GM12878 (cell line): ENCODE measurements around the gene P2RX1. TPM values are rescaled to one million over a fixed set of nuclear protein-coding genes. Genes with fewer than 3 reads are reported as not detected.

Source experiments
- ATAC-seq: fragments of 200-7000 bp; cut with Tn5 transposase; 3 replicates; pipeline ENCODE4 v1.9.1; 2020; ENCODE audit warnings: mild to moderate bottlenecking, moderate library complexity
- BruUV-seq: library from RNA; stranded (reverse); fragments of 400-500 nt; replicated peaks from 2 replicates; lab custom pipeline; 2021; lab: Mats Ljungman, UMichigan
- CTCF ChIA-PET: fragments of 300-600 bp; sonication (Branson Sonifier 250); formaldehyde crosslinking; extraction: SDS; loops from one replicate; lab custom pipeline; 2021; ENCODE audit warnings: inconsistent platforms; lab: Yijun Ruan, JAX
- POLR2A ChIA-PET: fragments of 350-600 bp; formaldehyde crosslinking; extraction: SDS; loops from one replicate; lab custom pipeline; 2021; ENCODE audit warnings: inconsistent platforms; lab: Charles Lee
- RAD21 ChIA-PET: fragments of 300-600 bp; sonication (Branson Sonifier 250); formaldehyde crosslinking; loops from one replicate; lab custom pipeline; 2023; ENCODE audit warnings: antibody characterized with exemption; ENCODE audit not compliant: unreplicated experiment; lab: Charles Lee
- SMC1A ChIA-PET: fragments of 300-600 bp; sonication (Branson Sonifier 250); formaldehyde crosslinking; loops from one replicate; lab custom pipeline; 2023; ENCODE audit not compliant: unreplicated experiment, uncharacterized antibody; lab: Charles Lee
- DNase-seq: peaks from one replicate; pipeline ENCODE4 v3.0.0-alpha.2; 2011; ENCODE audit warnings: low read depth, low spot score
- FAIRE-seq: peaks from 3 replicates; lab custom pipeline; 2011; peaks lifted over from hg19 to GRCh38; lab: Jason Lieb, UNC
- H2AFZ ChIP-seq: 2 replicates; pipeline ENCODE4 v1.6.0; 2011; ENCODE audit warnings: low read depth, low read length, control low read depth; ENCODE audit not compliant: control insufficient read depth
- H3K27ac ChIP-seq: 2 replicates; pipeline ENCODE4 v1.5.1; 2011; ENCODE audit warnings: control low read depth; ENCODE audit not compliant: control insufficient read depth, insufficient read depth
- H3K27me3 ChIP-seq, 2 experiments: replicated peaks in 1 of 2; 2 replicates each; pipeline versions ENCODE4 v1.6.0 to v1.6.1; 2011; ENCODE audit warnings: low read length in 1 of 2; ENCODE audit not compliant: control insufficient read depth in 2 of 2, insufficient read depth in 2 of 2
- H3K36me3 ChIP-seq, 2 experiments: 2 replicates each; pipeline ENCODE4 v1.5.1; 2011; ENCODE audit warnings: low read length in 1 of 2; ENCODE audit not compliant: control insufficient read depth in 2 of 2, insufficient read depth in 2 of 2
- H3K4me1 ChIP-seq: 2 replicates; pipeline ENCODE4 v1.6.1; 2011; ENCODE audit warnings: mild to moderate bottlenecking, low read length, moderate library complexity, mixed read lengths; ENCODE audit not compliant: control insufficient read depth, insufficient read depth
- H3K4me2 ChIP-seq: 2 replicates; pipeline ENCODE4 v1.6.0; 2011; ENCODE audit warnings: control low read depth; ENCODE audit not compliant: control insufficient read depth, insufficient read depth
- H3K4me3 ChIP-seq: fragments of 200-600 bp; sonication (generic); 2 replicates; pipeline ENCODE4 v1.5.1; 2016
- H3K79me2 ChIP-seq: 2 replicates; pipeline ENCODE4 v1.6.0; 2011; ENCODE audit warnings: low read length; ENCODE audit not compliant: control insufficient read depth, insufficient read depth
- H3K9ac ChIP-seq: 2 replicates; pipeline ENCODE4 v1.8.0; 2011; ENCODE audit warnings: low read length, control low read depth, mixed read lengths; ENCODE audit not compliant: control insufficient read depth, insufficient read depth
- H3K9me3 ChIP-seq: replicated peaks from 3 replicates; pipeline ENCODE4 v1.5.1; 2011; ENCODE audit warnings: mild to moderate bottlenecking, low read length; ENCODE audit not compliant: control insufficient read depth, insufficient read depth
- H4K20me1 ChIP-seq: 2 replicates; pipeline ENCODE4 v1.6.0; 2011; ENCODE audit not compliant: control insufficient read depth, insufficient read depth
- BACH1 ChIP-seq: fragments of 450-650 bp; IDR thresholded peaks from 2 replicates; pipeline ENCODE4 v1.6.1; 2017; ENCODE audit warnings: mild to moderate bottlenecking, borderline replicate concordance
- CBX5 ChIP-seq: sonication (generic); IDR thresholded peaks from 2 replicates; pipeline ENCODE4 v1.6.1; 2016; ENCODE audit warnings: low read depth, moderate library complexity, mild to moderate bottlenecking, inconsistent platforms
- CHD2 ChIP-seq: IDR thresholded peaks from 2 replicates; pipeline ENCODE4 v1.6.1; 2011; ENCODE audit warnings: low read depth, low read length, improper control_type of control experiment, borderline replicate concordance
- CTCF ChIP-seq, 3 experiments: IDR thresholded peaks in 2 of 3; conservative IDR thresholded peaks in 1 of 3; 2 replicates each; pipeline ENCODE4 v1.5.1; 2011; ENCODE audit warnings: low read depth in 3 of 3, low read length in 3 of 3, mild to moderate bottlenecking in 3 of 3, control low read depth in 2 of 3, moderate library complexity in 2 of 3, inconsistent platforms in 1 of 3, mixed read lengths in 1 of 3; ENCODE audit not compliant: control insufficient read depth in 2 of 3, insufficient read depth in 1 of 3; ENCODE audit errors: extremely low read depth in 1 of 3
- ETV6 ChIP-seq, 2 experiments: fragments of 450-650 bp in 1 of 2; IDR thresholded peaks in 1 of 2; conservative IDR thresholded peaks in 1 of 2; 2 replicates each; pipeline ENCODE4 v1.6.1; 2014; ENCODE audit warnings: antibody characterized with exemption in 1 of 2, borderline replicate concordance in 1 of 2, low read depth in 1 of 2, mild to moderate bottlenecking in 1 of 2, moderate library complexity in 1 of 2
- IRF3 ChIP-seq: fragments of 450-650 bp; IDR thresholded peaks from 2 replicates; pipeline ENCODE4 v1.6.1; 2014; ENCODE audit warnings: mild to moderate bottlenecking
- IRF4 ChIP-seq: IDR thresholded peaks from 2 replicates; pipeline ENCODE4 v1.6.1; 2011; ENCODE audit warnings: low read depth, low read length
- LARP7 ChIP-seq: fragments of 450-650 bp; IDR thresholded peaks from 2 replicates; pipeline ENCODE4 v1.6.1; 2017; ENCODE audit warnings: mild to moderate bottlenecking
- MEF2A ChIP-seq: IDR thresholded peaks from 2 replicates; pipeline ENCODE4 v1.6.1; 2011; ENCODE audit warnings: low read depth, mild to moderate bottlenecking, low read length, moderate library complexity; ENCODE audit not compliant: insufficient read depth
- POLR2AphosphoS5 ChIP-seq: IDR thresholded peaks from 2 replicates; pipeline ENCODE4 v1.6.1; 2011; ENCODE audit warnings: mild to moderate bottlenecking, low read length, inconsistent platforms
- RB1 ChIP-seq: fragments of 450-650 bp; formaldehyde crosslinking; IDR thresholded peaks from 2 replicates; pipeline ENCODE4 v1.6.1; 2017; ENCODE audit warnings: mild to moderate bottlenecking, borderline replicate concordance
- SMC3 ChIP-seq: IDR thresholded peaks from 2 replicates; pipeline ENCODE4 v1.6.1; 2011; ENCODE audit warnings: low read length, improper control_type of control experiment, borderline replicate concordance
- STAT3 ChIP-seq: IDR thresholded peaks from 2 replicates; pipeline ENCODE4 v1.6.1; 2011; ENCODE audit warnings: low read depth, low read length, improper control_type of control experiment
- WGBS: methylation state at CpG from one replicate; pipeline ENCODE4 v1.1.6; 2016; ENCODE audit warnings: low lambda C conversion rate; ENCODE audit not compliant: insufficient replicate concordance, insufficient coverage; ENCODE audit errors: missing lambda C conversion rate; 5-methylcytosine and 5-hydroxymethylcytosine counted together
- in situ Hi-C: fragments of 300-500 bp; cut with MboI; formaldehyde crosslinking; loops from 9 replicates; pipeline ENCODE4 v1.14.3; 2018; ENCODE audit warnings: mixed read lengths
- intact Hi-C: fragments of 100-400 bp; cut with micrococcal nuclease; formaldehyde crosslinking; loops from one replicate; pipeline ENCODE4 v1.14.2; 2022; ENCODE audit not compliant: unreplicated experiment
- polyA plus RNA-seq, 11 experiments: library from polyadenylated mRNA; depleted of rRNA in 4 of 11; unstranded in 6 of 11; stranded (reverse) in 5 of 11; fragments of >200 nt; fragmentation: Nextera tagmentation in 4 of 11; fragmentation: Illumina TruSeq in 1 of 11; extraction: Ambion mirVana in 4 of 11; extraction: Trizol in 1 of 11; gene quantifications; 1 replicate in 1 of 11; 2 replicates in 10 of 11; pipeline versions ENCODE4 v1.2.1 to v1.2.3, GENCODE V29; 2011 to 2016; ENCODE audit warnings: inconsistent platforms in 2 of 11, missing spikeins in 2 of 11, low read depth in 1 of 11
- total RNA-seq, 4 experiments: library from RNA; depleted of rRNA in 3 of 4; stranded (reverse); fragments of >200 nt in 3 of 4; fragmentation: Illumina TruSeq in 1 of 4; extraction: Trizol in 1 of 4; gene quantifications; 2 replicates each; pipeline versions ENCODE4 v1.2.1 to v1.2.3, GENCODE V29; 2013 to 2021

The P2RX1 gene
- total and polyA plus RNA-seq, 10 of the 15 experiments (the other 5 are each of a cell fraction or from before 2014, with no cell fraction given) = 0.12 to 6.2 (median 3.4) TPM

- no peak for TF ChIP-seq CTCF (IDR thresholded peaks at IDR 0.05 in 2 of 3, conservative IDR thresholded peaks at IDR 0.05 in 1 of 3; ENCODE audit: control insufficient read depth in 2 of 3, extremely low read depth in 1 of 3, insufficient read depth in 1 of 3, low read depth in 3 of 3, low read length in 3 of 3)
- no peak for TF ChIP-seq SMC3
- TF ChIP-seq ETV6 (conservative IDR thresholded peaks at IDR 0.05 in 1 of 2, IDR thresholded peaks at IDR 0.05 in 1 of 2; ENCODE audit: borderline replicate concordance in 1 of 2, low read depth in 1 of 2) = no peak
- no peak for TF ChIP-seq CBX5
- no peak for TF ChIP-seq IRF4
Observed at GRCh38 chr17:3885271-3885670, 31.0 kb downstream of the P2RX1 start (continued).

GRCh38 chr17:3884188-3884587, 32.1 kb downstream of the P2RX1 start:
- H3K27ac ChIP-seq = no peak overlapping the region
- H3K4me2 ChIP-seq = no peak overlapping the region
- BruUV-seq = no TSS peak
- H3K27me3 ChIP-seq = no peaks in the 10 kb centered on the region
- H2AFZ ChIP-seq = no peak overlapping the region
- no peak overlapping the region for H3K9ac ChIP-seq
- RAD21 ChIA-PET = no interaction called here
- H3K9me3 ChIP-seq = no peaks in the 10 kb centered on the region
- CTCF ChIA-PET = interaction anchor here (1.4 kb wide), 1 partner anchor 30 kb away, joined by 3 read pairs; no protein-coding TSS in a partner anchor
- SMC1A ChIA-PET = no interaction called here
- no peaks in the 10 kb centered on the region for H3K36me3 ChIP-seq
- H4K20me1 ChIP-seq = no peaks in the 10 kb centered on the region
- DNase-seq (no peak), FAIRE-seq (no peak), ATAC-seq (no peak)
- H3K79me2 ChIP-seq = no peaks in the 10 kb centered on the region
- POLR2A ChIA-PET = no interaction called here
- no peak overlapping the region for H3K4me3 ChIP-seq
- H3K4me1 ChIP-seq = no peaks in the 10 kb centered on the region; the same call in 1 of the 2 replicates
- WGBS = 63% methylated on average over 12 of the region's 12 CpGs
- intact Hi-C loops = no loop called here
- in situ Hi-C loops = no loop called here
- TF ChIP-seq LARP7 = no peak
- TF ChIP-seq RB1 = no peak
- TF ChIP-seq MEF2A = no peak
- no peak for TF ChIP-seq IRF3
- no peak for TF ChIP-seq CHD2
- TF ChIP-seq POLR2AphosphoS5 = no peak
- TF ChIP-seq BACH1 = no peak
- no peak for TF ChIP-seq STAT3
